Naive thymus-derived CD8-positive, alpha-beta T cell (primary cell): ENCODE data around the gene AHRR. TPM values are rescaled to one million over a fixed set of nuclear protein-coding genes. Genes with fewer than 3 reads are reported as not detected.

Experiments
- ATAC-seq, 2 donors: fragments of 150-1000 bp; cut with Tn5 transposase in 1 of 2; sonication (Bioruptor Pico), chemical (Tn5 transposase) in 1 of 2; 1 replicate in 1 of 2; 2 replicates in 1 of 2; pipeline ENCODE4 v1.10.0; 2021; ENCODE audit warnings: mild to moderate bottlenecking in 2 of 2, moderate library complexity in 2 of 2
- POLR2A ChIA-PET: fragments of 350-600 bp; sonication (Branson Sonifier 250); formaldehyde crosslinking; loops from one replicate; lab custom pipeline; 2021; ENCODE audit warnings: antibody characterized with exemption; lab: Charles Lee
- DNase-seq, 10 donors: peaks; one replicate each; pipeline versions ENCODE4 v3.0.0 to v3.0.0-alpha.2; 2020 to 2022
- H3K27ac Mint-ChIP-seq, 10 donors: one replicate each; pipeline ENCODE4 v1.8.0; 2020 to 2022; ENCODE audit warnings: mild to moderate bottlenecking in 10 of 10, mixed read lengths in 10 of 10, moderate library complexity in 4 of 10, inconsistent platforms in 1 of 10
- H3K27me3 Mint-ChIP-seq, 5 donors: one replicate each; pipeline ENCODE4 v1.8.0; 2021 to 2022; ENCODE audit warnings: mixed read lengths in 5 of 5
- H3K36me3 Mint-ChIP-seq, 3 donors: one replicate each; pipeline ENCODE4 v1.8.0; 2020 to 2022; ENCODE audit warnings: mixed read lengths in 3 of 3, mild to moderate bottlenecking in 2 of 3, inconsistent platforms in 1 of 3
- H3K4me1 Mint-ChIP-seq, 4 donors: one replicate each; pipeline ENCODE4 v1.8.0; 2021 to 2022; ENCODE audit warnings: mixed read lengths in 4 of 4
- H3K4me3 Mint-ChIP-seq, 10 donors: one replicate each; pipeline ENCODE4 v1.8.0; 2020 to 2022; ENCODE audit warnings: mild to moderate bottlenecking in 10 of 10, mixed read lengths in 10 of 10, moderate library complexity in 6 of 10, inconsistent platforms in 1 of 10
- H3K9me3 Mint-ChIP-seq, 9 donors: one replicate each; pipeline ENCODE4 v1.8.0; 2020 to 2022; ENCODE audit warnings: mixed read lengths in 9 of 9, mild to moderate bottlenecking in 3 of 9, inconsistent platforms in 1 of 9, moderate library complexity in 1 of 9
- polyA plus RNA-seq, 3 donors: library from polyadenylated mRNA; unstranded; fragments of 300-500 nt; fragmentation: Illumina TruSeq; gene quantifications; one replicate each; pipeline ENCODE4 v1.2.3, GENCODE V29; 2021
- total RNA-seq, 8 experiments: library from RNA in 2 of 8; stranded (reverse) in 2 of 8; gene quantifications; one replicate each; pipeline ENCODE4 v1.2.3 and lab custom pipeline; 2021 to 2026

AHRR gene
- total and polyA plus RNA-seq, 5 experiments from 2014 or later: 0.11 to 7.6 (median 3.0) TPM; not detected in 1

GRCh38 chr5:438481-438981, 117.0 kb downstream of the AHRR start:
- Mint-ChIP-seq H3K27ac (no peak overlapping the region), H3K4me1 (peaks cover 2 to 16% (median 11%) of the 10 kb centered on the region in 4 donors), H3K9me3 (no peaks in the 10 kb centered on the region), H3K4me3 (no peak overlapping the region), H3K27me3 (peaks cover 0 to 8% (median 1%) of the 10 kb centered on the region in 5 donors), H3K36me3 (no peaks in the 10 kb centered on the region)
- peak in 1 of 10 donors; percentile 34 for DNase-seq
- POLR2A ChIA-PET: no interaction called here
- no peak for ATAC-seq

- Mint-ChIP-seq H3K36me3 (no peaks in the 10 kb centered on the region), H3K4me3 (no peak overlapping the region), H3K9me3 (no peaks in the 10 kb centered on the region)
Measured at GRCh38 chr5:439181-439580, 117.7 kb downstream of the AHRR start.

GRCh38 chr5:439636-440035, 118.1 kb downstream of the AHRR start:
- H3K4me3 Mint-ChIP-seq: peak overlapping the region in 1 of 10 donors; percentile 4
- peaks cover 10 to 27% (median 20%) of the 10 kb centered on the region in 4 donors for H3K4me1 Mint-ChIP-seq
- ATAC-seq: no peak
- DNase-seq: peak in 1 of 10 donors; percentile 57
- H3K9me3 Mint-ChIP-seq: no peaks in the 10 kb centered on the region
- POLR2A ChIA-PET: no interaction called here
- no peak overlapping the region for H3K27ac Mint-ChIP-seq
- peaks cover 0 to 8% (median 1%) of the 10 kb centered on the region in 5 donors for H3K27me3 Mint-ChIP-seq
- peaks cover 0 to 3% (median 0%) of the 10 kb centered on the region in 3 donors for H3K36me3 Mint-ChIP-seq

More at GRCh38 chr5:439181-439580, 117.7 kb downstream of the AHRR start:
- DNase-seq (peak in 1 of 10 donors; percentile 31), ATAC-seq (no peak)
- no peak overlapping the region for H3K27ac Mint-ChIP-seq
- peaks cover 5 to 22% (median 16%) of the 10 kb centered on the region in 4 donors for H3K4me1 Mint-ChIP-seq
- POLR2A ChIA-PET: no interaction called here
- H3K27me3 Mint-ChIP-seq: peaks cover 0 to 8% (median 1%) of the 10 kb centered on the region in 5 donors

DNA sequence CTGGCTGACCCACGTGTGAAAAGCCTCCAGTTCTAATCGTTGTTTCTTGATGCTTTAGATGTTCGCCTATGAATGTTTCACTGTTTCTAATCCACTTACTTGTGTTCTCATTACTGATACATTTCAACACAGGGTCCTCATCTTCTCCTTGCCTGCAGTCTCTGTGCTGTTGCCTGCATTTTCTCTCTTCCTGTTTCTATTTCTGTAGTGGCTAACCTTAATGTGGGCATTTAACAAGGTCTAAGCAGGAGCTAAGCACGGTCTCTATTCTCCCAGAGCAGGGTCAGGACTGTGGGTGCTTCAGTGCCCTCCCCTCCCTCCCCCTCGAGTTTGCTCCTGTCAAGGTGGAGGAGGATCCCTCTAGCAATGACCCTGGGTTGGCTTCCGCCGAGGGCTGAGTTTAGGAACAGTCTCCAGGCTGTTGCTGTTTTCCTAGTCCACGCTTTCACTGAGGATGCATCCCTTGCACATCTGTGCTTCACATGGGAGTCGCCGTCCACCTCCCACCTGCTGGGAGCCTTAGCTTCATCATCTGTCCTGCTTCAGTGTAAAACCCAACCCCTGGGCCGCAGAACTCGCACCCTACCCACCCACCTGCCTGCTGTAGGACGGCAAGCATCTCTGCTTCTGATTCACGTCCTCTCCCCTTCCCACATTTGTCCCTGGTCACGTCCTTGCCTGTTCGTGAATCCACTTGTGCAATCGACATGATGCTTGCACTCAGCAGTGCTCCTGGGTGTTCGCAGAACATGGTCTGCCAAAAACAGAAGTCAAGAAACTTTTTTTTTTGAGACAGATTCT, 119.1 kb downstream of the AHRR start:
- H3K27ac Mint-ChIP-seq: peak overlapping the region in 1 of 10 donors; percentile 11
- POLR2A ChIA-PET: no interaction called here
- H3K27me3 Mint-ChIP-seq: peaks cover 0 to 1% (median 0%) of the 10 kb centered on the region in 5 donors
- H3K4me1 Mint-ChIP-seq: peaks cover 11 to 33% (median 26%) of the 10 kb centered on the region in 4 donors
- H3K9me3 Mint-ChIP-seq: no peaks in the 10 kb centered on the region
- no peak for ATAC-seq
- peak overlapping the region in 2 of 10 donors; percentile 37 to 58 for H3K4me3 Mint-ChIP-seq
- peak in 1 of 10 donors; percentile 51 for DNase-seq
- H3K36me3 Mint-ChIP-seq: peaks cover 0 to 9% (median 0%) of the 10 kb centered on the region in 3 donors

GRCh38 chr5:441996-442334, 120.5 kb downstream of the AHRR start:
- no peaks in the 10 kb centered on the region for H3K27me3 Mint-ChIP-seq
- peak in 1 of 10 donors; percentile 40 for DNase-seq
- no peaks in the 10 kb centered on the region for H3K9me3 Mint-ChIP-seq
- no peak for ATAC-seq
- POLR2A ChIA-PET: interaction anchor here (0.9 to 1.3 kb wide), 2 partner anchors 30 to 68 kb away, joined by 3 to 5 read pairs; no protein-coding TSS in a partner anchor
- H3K4me3 Mint-ChIP-seq: peak overlapping the region; percentile 94 to 98 (median 95)
- peaks cover 16 to 43% (median 38%) of the 10 kb centered on the region in 4 donors for H3K4me1 Mint-ChIP-seq
- peaks cover 0 to 18% (median 6%) of the 10 kb centered on the region in 3 donors for H3K36me3 Mint-ChIP-seq
- H3K27ac Mint-ChIP-seq: peak overlapping the region; percentile 63 to 99 (median 97)

- Mint-ChIP-seq H3K27me3 (no peaks in the 10 kb centered on the region), H3K9me3 (no peaks in the 10 kb centered on the region), H3K27ac (peak within 1 kb of the TSS; percentile 91 to 99 (median 97)), H3K36me3 (peaks cover 0 to 24% (median 9%) of the 10 kb centered on the region in 3 donors), H3K4me3 (peak within 1 kb of the TSS; percentile 94 to 98 (median 95)), H3K4me1 (peaks cover 16 to 44% (median 41%) of the 10 kb centered on the region in 4 donors)
- POLR2A ChIA-PET: interaction anchor here (0.6 to 1.3 kb wide), 4 partner anchors 23 to 69 kb away, joined by 3 to 5 read pairs (median 3); no protein-coding TSS in a partner anchor
- ATAC-seq (peak; percentile 86 to 89), DNase-seq (peak; percentile 53 to 81 (median 74))
Measured at GRCh38 chr5:442335-443238, 121.1 kb downstream of the AHRR start, which contains the start of gene EXOC3. TSS of gene EXOC3 (plus strand) at chr5:443176. CDS start at chr5:446206, 3,030 bp downstream.

GRCh38 chr5:443239-444151, 122.0 kb downstream of the AHRR start:
- H3K4me3 Mint-ChIP-seq: peak overlapping the region; percentile 85 to 98 (median 94)
- no peaks in the 10 kb centered on the region for H3K9me3 Mint-ChIP-seq
- H3K4me1 Mint-ChIP-seq: peaks cover 18 to 50% (median 49%) of the 10 kb centered on the region in 4 donors
- POLR2A ChIA-PET: interaction anchor here (0.6 to 1.0 kb wide), 2 partner anchors 13 to 22 kb away, joined by 3 read pairs; no protein-coding TSS in a partner anchor
- peak; percentile 50 to 71 for ATAC-seq
- peak overlapping the region; percentile 31 to 97 (median 92) for H3K27ac Mint-ChIP-seq
- H3K36me3 Mint-ChIP-seq: peaks cover 2 to 32% (median 9%) of the 10 kb centered on the region in 3 donors
- peak in 7 of 10 donors; percentile 19 to 69 (median 41) for DNase-seq
- no peaks in the 10 kb centered on the region for H3K27me3 Mint-ChIP-seq

DNA sequence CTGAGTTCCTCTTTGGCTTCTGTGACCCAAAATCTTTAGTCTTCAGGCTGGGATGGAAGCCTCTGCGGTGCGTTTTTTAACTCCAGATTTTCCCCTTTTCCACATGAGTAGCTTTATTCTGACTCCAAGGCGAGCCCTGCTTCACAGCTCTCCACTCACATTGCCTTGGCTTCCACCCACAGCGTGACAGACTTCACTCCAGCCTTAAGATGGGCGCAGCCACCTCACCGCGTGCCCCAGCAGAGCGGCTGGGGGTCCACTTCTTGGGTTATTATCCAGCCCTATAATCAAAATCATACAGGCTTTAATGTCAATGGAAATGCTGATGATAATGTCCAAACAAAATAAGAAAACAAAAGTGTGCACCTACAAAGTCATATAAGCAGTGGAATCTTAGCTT, 122.7 kb downstream of the AHRR start:
- peaks cover 9 to 39% (median 13%) of the 10 kb centered on the region in 3 donors for H3K36me3 Mint-ChIP-seq
- peak in 1 of 10 donors; percentile 47 for DNase-seq
- POLR2A ChIA-PET: interaction anchor here (1.0 kb wide), 1 partner anchor 12 kb away, joined by 3 read pairs; no protein-coding TSS in a partner anchor
- H3K4me1 Mint-ChIP-seq: peaks cover 22 to 57% (median 55%) of the 10 kb centered on the region in 4 donors
- H3K9me3 Mint-ChIP-seq: no peaks in the 10 kb centered on the region
- peak overlapping the region; percentile 85 to 98 (median 94) for H3K4me3 Mint-ChIP-seq
- H3K27ac Mint-ChIP-seq: peak overlapping the region; percentile 43 to 97 (median 92)
- ATAC-seq: no peak
- no peaks in the 10 kb centered on the region for H3K27me3 Mint-ChIP-seq

DNA sequence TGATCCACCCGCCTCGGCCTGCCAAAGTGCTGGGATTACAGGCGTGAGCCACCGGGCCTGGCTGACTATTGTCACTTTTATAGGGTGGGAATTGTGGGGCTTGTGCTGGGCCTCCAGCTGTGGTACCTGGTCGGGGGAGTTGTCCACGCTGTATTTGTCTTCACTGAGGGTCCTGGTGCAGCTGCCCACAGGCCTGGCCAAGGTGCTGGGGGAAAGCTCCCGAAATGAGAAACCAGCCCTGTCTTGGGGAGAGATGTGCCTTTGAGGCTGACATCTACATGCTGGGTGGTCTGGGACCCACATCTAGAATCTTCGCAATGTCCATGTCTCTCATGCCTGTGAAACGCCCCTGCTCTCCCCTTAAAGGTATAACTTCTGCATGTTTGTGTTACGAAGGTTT, 124.1 kb downstream of the AHRR start:
- Mint-ChIP-seq H3K27me3 (no peaks in the 10 kb centered on the region), H3K4me3 (peak overlapping the region in 5 of 10 donors; percentile 18 to 63 (median 33))

DNA sequence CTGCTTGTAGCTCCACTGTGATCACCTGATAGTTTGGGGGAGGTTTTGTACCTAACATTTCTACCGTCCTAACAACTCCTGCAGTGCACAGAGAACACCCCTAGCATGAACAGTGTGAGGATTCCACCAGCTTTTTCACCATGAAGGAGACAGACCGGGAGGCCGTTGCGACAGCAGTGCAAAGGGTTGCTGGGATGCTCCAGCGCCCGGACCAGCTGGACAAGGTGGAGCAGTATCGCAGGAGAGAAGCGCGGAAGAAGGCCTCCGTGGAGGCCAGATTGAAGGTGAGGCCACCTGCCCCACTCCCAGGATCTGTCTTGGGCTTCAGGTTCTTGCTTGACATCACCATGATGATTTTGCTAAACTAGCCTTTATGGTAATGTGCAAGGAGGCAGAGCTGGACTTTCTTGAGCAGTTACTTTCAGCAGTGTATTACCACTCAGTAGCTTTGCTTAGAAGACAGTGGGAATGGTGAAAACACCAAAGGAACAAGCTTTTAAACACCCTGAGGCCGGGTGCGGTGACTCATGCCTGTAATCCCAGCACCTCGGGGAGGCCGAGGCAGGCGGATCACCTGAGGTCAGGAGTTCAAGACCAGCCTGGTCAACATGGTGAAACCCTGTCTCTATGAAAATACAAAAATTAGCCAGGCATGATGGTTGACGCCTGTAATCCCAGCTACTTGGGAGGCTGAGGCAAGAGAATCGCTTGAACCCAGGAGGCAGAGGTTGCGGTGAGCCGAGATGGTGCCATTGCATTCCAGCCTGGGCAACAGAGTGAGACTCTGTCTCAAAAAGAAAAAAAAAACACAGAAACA, 124.8 kb downstream of the AHRR start:
- H3K27ac Mint-ChIP-seq: peak overlapping the region in 8 of 10 donors; percentile 1 to 84 (median 58)
- DNase-seq (peak in 1 of 10 donors; percentile 23), ATAC-seq (no peak)
- H3K9me3 Mint-ChIP-seq: peaks cover 0 to 9% (median 0%) of the 10 kb centered on the region in 9 donors
- H3K4me1 Mint-ChIP-seq: peaks cover 24 to 64% (median 59%) of the 10 kb centered on the region in 4 donors
- no peaks in the 10 kb centered on the region for H3K27me3 Mint-ChIP-seq
- H3K36me3 Mint-ChIP-seq: peaks cover 26 to 60% (median 30%) of the 10 kb centered on the region in 3 donors
- POLR2A ChIA-PET: interaction anchor here (0.6 to 2.2 kb wide), 6 partner anchors 15 to 129 kb away, joined by 3 to 6 read pairs (median 4); no protein-coding TSS in a partner anchor
- H3K4me3 Mint-ChIP-seq: peak overlapping the region in 3 of 10 donors; percentile 7 to 63 (median 18)

More for the DNA sequence above, 124.1 kb downstream of the AHRR start:
- Mint-ChIP-seq H3K27ac (peak overlapping the region in 8 of 10 donors; percentile 1 to 92 (median 42)), H3K4me1 (peaks cover 24 to 64% (median 60%) of the 10 kb centered on the region in 4 donors), H3K36me3 (peaks cover 19 to 53% (median 24%) of the 10 kb centered on the region in 3 donors), H3K9me3 (peaks cover 0 to 4% (median 0%) of the 10 kb centered on the region in 9 donors)
- POLR2A ChIA-PET: interaction anchor here (0.7 to 1.9 kb wide), 3 partner anchors 26 to 355 kb away, joined by 5 to 6 read pairs (median 6); no protein-coding TSS in a partner anchor
- no peak for ATAC-seq
- DNase-seq: peak in 1 of 10 donors; percentile 56
